K562 (cell line): ENCODE measurements around the gene TSGA10IP. TPM values are rescaled to one million over a fixed set of nuclear protein-coding genes. Genes with fewer than 3 reads are reported as not detected.

Experiments
- CC2D1A ChIP-seq: fragments of 450-650 bp; IDR thresholded peaks from 2 replicates; pipeline ENCODE4 v1.6.1; 2017; ENCODE audit warnings: mild to moderate bottlenecking
- CHD2 ChIP-seq: IDR thresholded peaks from 2 replicates; pipeline ENCODE4 v1.6.1; 2011; ENCODE audit warnings: low read depth, low read length
- ESRRA ChIP-seq: fragments of 450-650 bp; IDR thresholded peaks from 2 replicates; pipeline ENCODE4 v1.6.1; 2014; ENCODE audit warnings: low read depth, mild to moderate bottlenecking, moderate library complexity, borderline replicate concordance
- FOXM1 ChIP-seq, 2 experiments: fragments of 450-650 bp in 1 of 2; sonication (generic) in 1 of 2; formaldehyde crosslinking in 1 of 2; IDR thresholded peaks; 2 replicates each; pipeline versions ENCODE4 v1.6.1 to v1.9.0; 2017 to 2022; ENCODE audit warnings: low read depth in 2 of 2, mild to moderate bottlenecking in 2 of 2, missing genetic modification reagents in 1 of 2, moderate library complexity in 1 of 2
- GABPA ChIP-seq: fragments of 200-800 bp; sonication (Bioruptor generic); conservative IDR thresholded peaks from 2 replicates; pipeline ENCODE4 v1.6.1; 2016; ENCODE audit warnings: low read depth, missing genetic modification characterization, missing compliant biosample characterization
- ILF3 ChIP-seq: fragments of 450-650 bp; IDR thresholded peaks from 2 replicates; pipeline ENCODE4 v1.6.1; 2018; ENCODE audit warnings: antibody characterized with exemption, mild to moderate bottlenecking, moderate library complexity, borderline replicate concordance
- KLF1 ChIP-seq: fragments of 450-650 bp; IDR thresholded peaks from 2 replicates; pipeline ENCODE4 v1.6.1; 2016; ENCODE audit warnings: missing genetic modification characterization, missing compliant biosample characterization
- MXI1 ChIP-seq: IDR thresholded peaks from 2 replicates; pipeline ENCODE4 v1.6.1; 2011; ENCODE audit warnings: low read depth, mild to moderate bottlenecking, improper control_type of control experiment, low read length
- PCBP1 ChIP-seq: fragments of 200-400 bp; formaldehyde crosslinking; IDR thresholded peaks from 2 replicates; pipeline ENCODE4 v1.6.1; 2018; ENCODE audit warnings: mild to moderate bottlenecking, low read depth, low read length; ENCODE audit not compliant: poor library complexity, severe bottlenecking
- PHB ChIP-seq: fragments of 250-450 bp; sonication (Bioruptor Pico); IDR thresholded peaks from 2 replicates; pipeline ENCODE4 v1.5.0; 2021
- PRPF4 ChIP-seq: fragments of 200-400 bp; formaldehyde crosslinking; IDR thresholded peaks from one replicate; pipeline ENCODE4 v1.6.1; 2017; ENCODE audit warnings: low read length, low read depth, mild to moderate bottlenecking; ENCODE audit not compliant: insufficient read depth, poor library complexity, severe bottlenecking
- PTBP1 ChIP-seq: fragments of 200-400 bp; formaldehyde crosslinking; IDR thresholded peaks from 2 replicates; pipeline ENCODE4 v1.6.1; 2017; ENCODE audit warnings: low read depth, low read length
- SLC30A9 ChIP-seq: fragments of 250-450 bp; sonication (Bioruptor Pico); IDR thresholded peaks from 2 replicates; pipeline ENCODE4 v1.8.0; 2022; ENCODE audit warnings: mild to moderate bottlenecking, moderate library complexity
- ZBTB1 ChIP-seq: sonication (generic); formaldehyde crosslinking; IDR thresholded peaks from 2 replicates; pipeline ENCODE4 v1.8.1; 2023; ENCODE audit warnings: missing genetic modification reagents, low read depth, mild to moderate bottlenecking, borderline replicate concordance
- ZKSCAN1 ChIP-seq: fragments of 150-350 bp; IDR thresholded peaks from 2 replicates; pipeline ENCODE4 v1.6.1; 2016; ENCODE audit warnings: low read depth, low read length
- ZNF217 ChIP-seq: sonication (generic); formaldehyde crosslinking; IDR thresholded peaks from 2 replicates; pipeline ENCODE4 v1.8.0; 2022; ENCODE audit warnings: mild to moderate bottlenecking, missing genetic modification reagents
- ZNF668 ChIP-seq: fragments of 250-450 bp; sonication (Bioruptor Pico); IDR thresholded peaks from 2 replicates; pipeline ENCODE4 v1.8.0; 2022; ENCODE audit warnings: mild to moderate bottlenecking, inconsistent platforms
- ZNF77 ChIP-seq: fragments of 250-450 bp; sonication (Bioruptor Pico); IDR thresholded peaks from 2 replicates; pipeline ENCODE4 v1.5.0; 2020
- polyA plus RNA-seq, 8 experiments: library from polyadenylated mRNA; depleted of rRNA in 4 of 8; stranded (reverse) in 5 of 8; unstranded in 3 of 8; fragments of >200 nt; fragmentation: Nextera tagmentation in 2 of 8; fragmentation: Illumina TruSeq in 1 of 8; extraction: Ambion mirVana in 2 of 8; extraction: Trizol in 1 of 8; gene quantifications; 2 replicates each; pipeline versions ENCODE4 v1.2.1 to v1.2.3, GENCODE V29; 2011 to 2014; ENCODE audit warnings: inconsistent platforms in 1 of 8, missing spikeins in 1 of 8
- total RNA-seq, 7 experiments: library from RNA; depleted of rRNA in 6 of 7; stranded (reverse); fragments of >200 nt in 6 of 7; fragmentation: Illumina TruSeq in 2 of 7; extraction: Trizol in 2 of 7; gene quantifications; 2 replicates each; pipeline versions ENCODE4 v1.2.1 to v1.2.3, GENCODE V29; 2011 to 2021; ENCODE audit warnings: low replicate concordance in 1 of 7
- TF ChIP-seq, protein P1 (sequence below), 2 experiments: fragments of 450-650 bp; IDR thresholded peaks; 2 replicates each; pipeline ENCODE4 v1.6.1; 2016
- TF ChIP-seq, protein P2 (sequence below), 3 experiments: fragments of 200-800 bp in 1 of 3; sonication (Bioruptor generic) in 1 of 3; sonication (generic) in 1 of 3; formaldehyde crosslinking in 1 of 3; IDR thresholded peaks; 2 replicates each; pipeline versions ENCODE4 v1.6.1 to v1.8.0; 2016 to 2022; ENCODE audit warnings: mild to moderate bottlenecking in 2 of 3, missing compliant biosample characterization in 2 of 3, missing genetic modification characterization in 2 of 3, missing genetic modification reagents in 1 of 3
- TF ChIP-seq, protein P3 (sequence below): fragments of 250-450 bp; sonication (Bioruptor Pico); IDR thresholded peaks from 2 replicates; pipeline ENCODE4 v1.5.0; 2022; ENCODE audit warnings: mild to moderate bottlenecking

TSGA10IP gene
- total and polyA plus RNA-seq, 9 of the 15 experiments (the other 6 are each of a cell fraction or from before 2014, with no cell fraction given), result not detected

DNA sequence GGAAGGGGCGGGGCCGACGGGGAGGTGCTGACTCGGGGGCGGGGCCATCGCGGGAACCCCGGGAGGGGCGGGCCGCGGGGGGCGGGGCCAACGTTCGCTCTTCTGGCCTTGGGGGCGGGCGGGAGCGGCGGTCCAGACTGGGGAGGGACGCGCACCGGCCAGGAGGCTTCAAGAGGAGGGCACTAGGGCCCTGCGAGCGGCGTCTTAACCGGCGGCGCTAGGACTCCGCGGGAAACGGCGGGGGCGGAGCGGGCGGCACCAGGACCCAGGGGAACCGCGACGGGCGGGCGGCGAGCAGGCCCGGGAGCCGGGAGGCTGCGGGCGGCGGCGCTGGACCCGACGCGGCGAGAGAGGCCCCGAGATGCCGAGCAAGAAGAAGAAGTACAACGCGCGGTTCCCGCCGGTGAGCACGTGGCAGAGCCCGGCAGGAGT is 26.1 kb upstream of the TSGA10IP start, which contains the start of gene DRAP1 (continued):
- TF ChIP-seq, protein P1, sequence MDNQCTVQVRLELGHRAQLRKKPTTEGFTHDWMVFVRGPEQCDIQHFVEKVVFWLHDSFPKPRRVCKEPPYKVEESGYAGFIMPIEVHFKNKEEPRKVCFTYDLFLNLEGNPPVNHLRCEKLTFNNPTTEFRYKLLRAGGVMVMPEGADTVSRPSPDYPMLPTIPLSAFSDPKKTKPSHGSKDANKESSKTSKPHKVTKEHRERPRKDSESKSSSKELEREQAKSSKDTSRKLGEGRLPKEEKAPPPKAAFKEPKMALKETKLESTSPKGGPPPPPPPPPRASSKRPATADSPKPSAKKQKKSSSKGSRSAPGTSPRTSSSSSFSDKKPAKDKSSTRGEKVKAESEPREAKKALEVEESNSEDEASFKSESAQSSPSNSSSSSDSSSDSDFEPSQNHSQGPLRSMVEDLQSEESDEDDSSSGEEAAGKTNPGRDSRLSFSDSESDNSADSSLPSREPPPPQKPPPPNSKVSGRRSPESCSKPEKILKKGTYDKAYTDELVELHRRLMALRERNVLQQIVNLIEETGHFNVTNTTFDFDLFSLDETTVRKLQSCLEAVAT (IDR thresholded peaks at IDR 0.05), result peak; percentile 46 to 99; a peak in 2 of 4 replicates
- TF ChIP-seq CHD2 (peak; percentile 35; the same call in 1 of the 2 replicates), CC2D1A (peak; percentile 43; the same call in 1 of the 2 replicates), PRPF4 (no peak), ZBTB1 (CRISPR knock-in tag) (peak; percentile 64; the same call in 1 of the 2 replicates), FOXM1 (IDR thresholded peaks at IDR 0.05; ENCODE audit: low read depth) (peak; percentile 99), FOXM1 (CRISPR knock-in tag; IDR thresholded peaks at IDR 0.05; ENCODE audit: low read depth) (0 out of 2 replicates have a peak, but pooled peaks have one; percentile 47), ESRRA (peak; percentile 88; the same call in 1 of the 2 replicates), KLF1 (tag) (no peak), MXI1 (0 out of 2 replicates have a peak, but pooled peaks have one; percentile 36), SLC30A9 (no peak), ZNF77 (CRISPR knock-in tag) (no peak), PTBP1 (no peak), ZNF217 (CRISPR knock-in tag) (no peak), PCBP1 (peak; percentile 90), GABPA (peak; percentile 75), ZKSCAN1 (no peak; the same call in 1 of the 2 replicates), ZNF668 (CRISPR knock-in tag) (peak; percentile 35; the same call in 1 of the 2 replicates), PHB (CRISPR knock-in tag) (no peak), ILF3 (peak; percentile 81; the same call in 1 of the 2 replicates)
- TF ChIP-seq, protein P2, sequence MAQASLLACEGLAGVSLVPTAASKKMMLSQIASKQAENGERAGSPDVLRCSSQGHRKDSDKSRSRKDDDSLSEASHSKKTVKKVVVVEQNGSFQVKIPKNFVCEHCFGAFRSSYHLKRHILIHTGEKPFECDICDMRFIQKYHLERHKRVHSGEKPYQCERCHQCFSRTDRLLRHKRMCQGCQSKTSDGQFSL (CRISPR knock-in tag; IDR thresholded peaks at IDR 0.05), result peak; percentile 61; the same call in 1 of the 2 replicates
- TF ChIP-seq, protein P2 (tag; IDR thresholded peaks at IDR 0.05), result no peak
- TF ChIP-seq, protein P3, sequence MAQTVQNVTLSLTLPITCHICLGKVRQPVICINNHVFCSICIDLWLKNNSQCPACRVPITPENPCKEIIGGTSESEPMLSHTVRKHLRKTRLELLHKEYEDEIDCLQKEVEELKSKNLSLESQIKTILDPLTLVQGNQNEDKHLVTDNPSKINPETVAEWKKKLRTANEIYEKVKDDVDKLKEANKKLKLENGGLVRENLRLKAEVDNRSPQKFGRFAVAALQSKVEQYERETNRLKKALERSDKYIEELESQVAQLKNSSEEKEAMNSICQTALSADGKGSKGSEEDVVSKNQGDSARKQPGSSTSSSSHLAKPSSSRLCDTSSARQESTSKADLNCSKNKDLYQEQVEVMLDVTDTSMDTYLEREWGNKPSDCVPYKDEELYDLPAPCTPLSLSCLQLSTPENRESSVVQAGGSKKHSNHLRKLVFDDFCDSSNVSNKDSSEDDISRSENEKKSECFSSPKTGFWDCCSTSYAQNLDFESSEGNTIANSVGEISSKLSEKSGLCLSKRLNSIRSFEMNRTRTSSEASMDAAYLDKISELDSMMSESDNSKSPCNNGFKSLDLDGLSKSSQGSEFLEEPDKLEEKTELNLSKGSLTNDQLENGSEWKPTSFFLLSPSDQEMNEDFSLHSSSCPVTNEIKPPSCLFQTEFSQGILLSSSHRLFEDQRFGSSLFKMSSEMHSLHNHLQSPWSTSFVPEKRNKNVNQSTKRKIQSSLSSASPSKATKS (CRISPR knock-in tag), result no peak
